OCI-LY3 (cell line): ENCODE results near the gene AGBL4.

Source experiments
- H2AFZ ChIP-seq: fragments of 200-600, 300-600 bp; shearing (Covaris generic); 2 replicates; pipeline ENCODE4 v1.6.0; 2014; ENCODE audit warnings: antibody characterized with exemption, low read depth, low read length
- H3K27ac ChIP-seq: fragments of 200-600, 300-600 bp; sonication (generic); 2 replicates; pipeline ENCODE4 v1.5.1; 2014; ENCODE audit warnings: mild to moderate bottlenecking, low read length, moderate library complexity, mixed read lengths
- H3K27me3 ChIP-seq: fragments of 200-600, 300-600 bp; sonication (generic); 2 replicates; pipeline ENCODE4 v1.6.1; 2014; ENCODE audit warnings: low read depth, low read length, mixed read lengths
- H3K36me3 ChIP-seq: fragments of 200-600, 300-600 bp; sonication (generic); replicated peaks from 2 replicates; pipeline ENCODE3; 2014; ENCODE audit warnings: low read depth, low read length, mixed read lengths
- H3K4me1 ChIP-seq: fragments of 300-600, 200-600 bp; sonication (generic); 2 replicates; pipeline ENCODE4 v1.6.1; 2014; ENCODE audit warnings: low read length, mixed read lengths
- H3K4me2 ChIP-seq: fragments of 200-600, 300-600 bp; sonication (generic); 2 replicates; pipeline ENCODE4 v1.6.1; 2014; ENCODE audit warnings: low read length, mixed read lengths
- H3K4me3 ChIP-seq: fragments of 300-600, 200-600 bp; sonication (generic); 2 replicates; pipeline ENCODE4 v1.5.1; 2014; ENCODE audit warnings: antibody characterized with exemption, mild to moderate bottlenecking, low read length, moderate library complexity
- H3K79me2 ChIP-seq: fragments of 300-600, 200-600 bp; shearing (Covaris generic); 2 replicates; pipeline ENCODE4 v1.6.1; 2014; ENCODE audit warnings: mild to moderate bottlenecking, low read length, mixed read lengths
- H3K9ac ChIP-seq: fragments of 300-600, 200-600 bp; shearing (Covaris generic); 2 replicates; pipeline ENCODE4 v1.6.0; 2014; ENCODE audit warnings: mild to moderate bottlenecking, low read length, moderate library complexity
- H3K9me3 ChIP-seq: fragments of 200-600, 300-600 bp; shearing (Covaris generic); 2 replicates; pipeline ENCODE4 v1.6.1; 2014; ENCODE audit warnings: low read length, mixed read lengths; ENCODE audit not compliant: insufficient read depth
- H4K20me1 ChIP-seq: fragments of 200-600, 300-600 bp; sonication (generic); 2 replicates; pipeline ENCODE4 v1.6.1; 2016; ENCODE audit warnings: low read length, mixed read lengths; ENCODE audit not compliant: insufficient read depth
- CTCF ChIP-seq: fragments of 200-600, 300-600 bp; sonication (generic); IDR thresholded peaks from 2 replicates; pipeline ENCODE4 v1.5.1; 2014; ENCODE audit warnings: antibody characterized with exemption, low read length, low read depth
- EZH2phosphoT487 ChIP-seq: fragments of 200-600 bp; shearing (Covaris generic); IDR thresholded peaks from 2 replicates; pipeline ENCODE4 v1.6.1; 2018; ENCODE audit warnings: antibody characterized with exemption, mixed run types, low read depth

AGBL4 gene

DNA sequence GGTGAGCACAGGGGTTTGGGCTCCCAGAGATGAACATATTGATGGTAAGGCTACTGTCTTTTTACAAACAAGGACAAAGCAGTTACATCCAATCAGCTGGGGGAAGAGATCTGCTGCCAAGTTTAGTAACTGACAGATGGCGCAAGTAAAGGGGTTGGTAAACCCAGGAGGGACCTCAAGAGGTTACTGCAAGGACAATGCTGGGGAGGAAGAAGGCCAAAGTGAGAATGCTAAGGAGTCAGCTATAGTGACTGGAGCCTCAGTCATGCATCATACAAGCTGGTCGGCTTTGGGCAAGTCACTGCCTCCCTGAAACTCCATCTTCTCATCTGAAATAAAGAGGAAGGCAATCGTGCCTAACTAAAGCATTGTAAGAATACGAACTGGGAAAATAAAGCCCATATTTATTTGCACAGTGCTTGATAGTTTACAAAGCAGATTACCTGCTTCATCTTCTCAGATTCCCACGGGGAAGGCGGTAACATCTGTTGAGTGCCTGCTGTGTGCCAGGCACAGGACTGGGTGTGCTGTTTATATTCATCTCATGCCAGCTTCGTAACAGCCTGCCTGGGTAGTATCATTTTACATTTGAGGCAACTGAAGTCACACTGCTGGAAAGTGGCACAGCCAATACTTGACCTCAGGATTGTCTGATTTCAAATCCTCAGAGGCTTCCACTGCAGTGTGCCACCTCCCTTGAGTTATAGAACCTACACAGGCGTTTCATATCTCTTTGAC is 1361.9 kb downstream of the AGBL4 start:
- H3K79me2 ChIP-seq = no peaks in the 10 kb centered on the region
- H3K4me3 ChIP-seq = no peak overlapping the region
- H2AFZ ChIP-seq = no peak overlapping the region
- H3K4me1 ChIP-seq = no peaks in the 10 kb centered on the region
- no peak for TF ChIP-seq CTCF
- no peak for TF ChIP-seq EZH2phosphoT487
- no peaks in the 10 kb centered on the region; the same call in 1 of the 2 replicates for H3K27me3 ChIP-seq
- no peaks in the 10 kb centered on the region for H3K36me3 ChIP-seq
- H3K9ac ChIP-seq = no peak overlapping the region
- H4K20me1 ChIP-seq = no peaks in the 10 kb centered on the region
- H3K4me2 ChIP-seq = no peak overlapping the region
- no peak overlapping the region for H3K27ac ChIP-seq
- no peaks in the 10 kb centered on the region for H3K9me3 ChIP-seq

DNA sequence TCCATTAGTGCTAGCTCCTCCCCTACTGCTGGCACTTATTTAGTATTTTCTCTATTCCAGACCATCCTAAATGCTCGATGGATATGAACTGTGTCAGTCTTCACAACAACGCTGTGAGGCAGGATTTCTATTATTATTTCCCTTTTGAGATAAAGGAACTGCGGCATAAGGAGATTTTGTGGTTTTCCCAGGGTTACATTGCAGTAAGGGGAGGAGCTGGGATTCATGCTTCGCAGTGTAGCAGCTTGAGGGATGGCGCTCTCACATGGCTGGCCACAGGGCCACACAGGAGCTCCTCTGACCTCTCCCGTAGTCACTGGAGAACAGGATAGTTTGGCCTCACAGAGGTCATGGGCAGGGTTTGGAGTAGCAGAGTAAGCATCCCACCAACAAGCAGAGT is 1364.0 kb downstream of the AGBL4 start:
- Histone ChIP-seq H3K4me3 (no peak overlapping the region), H3K9ac (no peak overlapping the region), H3K36me3 (no peaks in the 10 kb centered on the region), H3K9me3 (no peaks in the 10 kb centered on the region), H3K4me1 (no peaks in the 10 kb centered on the region), H3K4me2 (no peak overlapping the region), H4K20me1 (no peaks in the 10 kb centered on the region), H3K79me2 (no peaks in the 10 kb centered on the region), H2AFZ (no peak overlapping the region), H3K27me3 (no peaks in the 10 kb centered on the region; the same call in 1 of the 2 replicates), H3K27ac (no peak overlapping the region)
- TF ChIP-seq EZH2phosphoT487 = no peak
- TF ChIP-seq CTCF = no peak

- H2AFZ ChIP-seq = no peak overlapping the region
- H3K9ac ChIP-seq = no peak overlapping the region
- no peaks in the 10 kb centered on the region for H3K79me2 ChIP-seq
- H3K27ac ChIP-seq = no peak overlapping the region
- H3K27me3 ChIP-seq = no peaks in the 10 kb centered on the region
- no peaks in the 10 kb centered on the region for H4K20me1 ChIP-seq
- no peaks in the 10 kb centered on the region for H3K4me1 ChIP-seq
- TF ChIP-seq CTCF = no peak
- TF ChIP-seq EZH2phosphoT487 = no peak
- no peak overlapping the region for H3K4me3 ChIP-seq
- H3K9me3 ChIP-seq = no peaks in the 10 kb centered on the region
- no peak overlapping the region for H3K4me2 ChIP-seq
- H3K36me3 ChIP-seq = no peaks in the 10 kb centered on the region
Observed at GRCh38 chr1:48657413-48657812, 1366.3 kb downstream of the AGBL4 start.

DNA sequence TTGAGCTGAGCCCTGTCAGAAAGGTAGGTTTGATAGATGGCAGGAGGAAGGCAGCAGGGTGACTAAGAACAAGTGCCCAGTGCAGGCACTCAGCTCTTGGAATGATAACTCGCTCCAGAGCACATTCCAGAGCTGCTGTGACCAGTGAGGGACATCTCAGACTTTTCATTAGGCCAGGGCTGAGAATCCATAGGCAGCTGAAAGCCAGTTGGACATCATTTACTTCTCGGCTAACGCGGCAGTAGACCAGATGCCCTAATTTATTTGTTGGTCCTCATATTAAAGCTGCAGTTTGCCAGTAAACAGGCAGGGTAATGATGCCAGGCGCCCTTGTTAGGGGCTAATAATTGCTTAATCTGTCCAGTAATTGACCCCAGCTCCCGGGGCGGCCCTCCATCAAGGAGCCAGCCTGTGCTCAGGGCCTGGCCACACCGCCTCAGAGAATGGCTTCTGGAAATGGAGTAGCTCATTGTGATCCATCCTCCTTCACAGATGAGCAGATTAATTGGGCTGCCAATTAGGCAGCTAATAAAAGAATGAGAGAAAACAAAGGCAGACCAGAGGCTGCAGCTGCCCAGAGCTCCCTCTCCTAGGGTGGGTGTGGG is 1369.0 kb downstream of the AGBL4 start:
- no peaks in the 10 kb centered on the region for H3K4me1 ChIP-seq

More for the DNA sequence above, 1369.0 kb downstream of the AGBL4 start:
- H4K20me1 ChIP-seq = no peaks in the 10 kb centered on the region
- no peaks in the 10 kb centered on the region for H3K79me2 ChIP-seq
- no peak overlapping the region for H3K4me2 ChIP-seq
- H3K27me3 ChIP-seq = no peaks in the 10 kb centered on the region
- no peak overlapping the region for H2AFZ ChIP-seq
- TF ChIP-seq CTCF (no peak), EZH2phosphoT487 (no peak)
- H3K27ac ChIP-seq = no peak overlapping the region
- H3K9me3 ChIP-seq = no peaks in the 10 kb centered on the region
- no peak overlapping the region for H3K9ac ChIP-seq
- H3K4me3 ChIP-seq = no peak overlapping the region
- no peaks in the 10 kb centered on the region for H3K36me3 ChIP-seq
